HepG2 (cell line): ENCODE results near the gene SEZ6. TPM values are rescaled to one million over a fixed set of nuclear protein-coding genes. Genes with fewer than 3 reads are reported as not detected.
A peak's percentile ranks its signal among the peaks of the same experiment; 100 is the strongest.

Experiments used
- ATAC-seq: fragments of 200-7000 bp; cut with Tn5 transposase; 3 replicates; pipeline ENCODE4 v1.9.1; 2020; ENCODE audit warnings: mild to moderate bottlenecking, moderate library complexity
- BruUV-seq: library from RNA; stranded (reverse); fragments of 400-500 nt; replicated peaks from 2 replicates; lab custom pipeline; 2021; lab: Mats Ljungman, UMichigan
- CTCF ChIA-PET: fragments of 300-600 bp; formaldehyde crosslinking; extraction: SDS; loops from one replicate; lab custom pipeline; 2021; ENCODE audit warnings: low total read pairs, inconsistent platforms, low intra/inter-chr PET ratio; lab: Yijun Ruan, JAX
- POLR2A ChIA-PET: fragments of 350-600 bp; sonication (Branson Sonifier 250); formaldehyde crosslinking; loops from one replicate; lab custom pipeline; 2020; ENCODE audit warnings: antibody characterized with exemption, inconsistent platforms; lab: Yijun Ruan, JAX
- DNase-seq: peaks from one replicate; pipeline ENCODE4 v3.0.0-alpha.2; 2015; ENCODE audit warnings: low spot score
- FAIRE-seq: peaks from 3 replicates; lab custom pipeline; 2011; peaks lifted over from hg19 to GRCh38; lab: Jason Lieb, UNC
- H2AFZ ChIP-seq: one replicate; pipeline ENCODE4 v1.6.1; 2011; ENCODE audit warnings: low read length, inconsistent platforms
- H3K27ac ChIP-seq: fragments of 300-600 bp; 3 replicates; pipeline ENCODE4 v1.8.0; 2011; ENCODE audit warnings: mixed run types, mild to moderate bottlenecking, mixed read lengths, low read length, inconsistent platforms; ENCODE audit not compliant: insufficient read depth; ENCODE audit errors: extremely low read length
- H3K27me3 ChIP-seq, 2 experiments: fragments of 200-600 bp in 1 of 2; 2 replicates in 1 of 2; 3 replicates in 1 of 2; pipeline versions ENCODE4 v1.6.0 to v1.8.0; 2011; ENCODE audit warnings: low read length in 2 of 2, mild to moderate bottlenecking in 2 of 2, moderate library complexity in 2 of 2, inconsistent platforms in 1 of 2; ENCODE audit not compliant: insufficient read depth in 2 of 2, control insufficient read depth in 1 of 2
- H3K36me3 ChIP-seq, 2 experiments: fragments of 200-600 bp in 1 of 2; replicated peaks in 1 of 2; 2 replicates in 1 of 2; 3 replicates in 1 of 2; pipeline versions ENCODE4 v1.5.1 to v1.8.0; 2011; ENCODE audit warnings: low read length in 2 of 2, inconsistent platforms in 1 of 2; ENCODE audit not compliant: insufficient read depth in 2 of 2, control insufficient read depth in 1 of 2
- H3K4me1 ChIP-seq: 2 replicates; pipeline ENCODE4 v1.5.1; 2012; ENCODE audit warnings: low read length, inconsistent platforms; ENCODE audit not compliant: insufficient read depth
- H3K4me2 ChIP-seq: 2 replicates; pipeline ENCODE4 v1.6.0; 2011; ENCODE audit warnings: low read depth, low read length, inconsistent platforms
- H3K4me3 ChIP-seq, 3 experiments: fragments of 200-600 bp in 1 of 3; sonication (generic), shearing (Covaris generic) in 1 of 3; replicated peaks in 1 of 3; 2 replicates each; pipeline ENCODE4 v1.5.1; 2011 to 2016; ENCODE audit warnings: low read length in 3 of 3, inconsistent platforms in 2 of 3, low read depth in 2 of 3, mild to moderate bottlenecking in 2 of 3, control low read depth in 1 of 3, mixed read lengths in 1 of 3; ENCODE audit not compliant: insufficient read depth in 1 of 3
- H3K79me2 ChIP-seq: one replicate; pipeline ENCODE4 v1.6.1; 2011; ENCODE audit warnings: low read length, inconsistent platforms; ENCODE audit not compliant: insufficient read depth
- H3K9ac ChIP-seq: 2 replicates; pipeline ENCODE4 v1.6.0; 2011; ENCODE audit warnings: mild to moderate bottlenecking, low read depth, low read length, inconsistent platforms; ENCODE audit not compliant: insufficient read depth
- H3K9me3 ChIP-seq: 2 replicates; pipeline ENCODE4 v1.5.1; 2012; ENCODE audit warnings: mild to moderate bottlenecking, low read length
- H4K20me1 ChIP-seq: 2 replicates; pipeline ENCODE4 v1.6.0; 2011; ENCODE audit warnings: inconsistent platforms, mild to moderate bottlenecking, low read length, moderate library complexity; ENCODE audit not compliant: insufficient read depth
- ADNP ChIP-seq: sonication (generic); formaldehyde crosslinking; IDR thresholded peaks from 2 replicates; pipeline ENCODE4 v1.4.0; 2020; ENCODE audit warnings: missing genetic modification reagents
- CERS6 ChIP-seq: sonication (generic); formaldehyde crosslinking; IDR thresholded peaks from 2 replicates; pipeline ENCODE4 v1.5.0; 2020; ENCODE audit warnings: missing genetic modification reagents
- FOXM1 ChIP-seq: sonication (generic); formaldehyde crosslinking; IDR thresholded peaks from 2 replicates; pipeline ENCODE4 v1.5.0; 2020; ENCODE audit warnings: missing genetic modification reagents
- MAFK ChIP-seq, 2 experiments: IDR thresholded peaks in 1 of 2; conservative IDR thresholded peaks in 1 of 2; 2 replicates each; pipeline ENCODE4 v1.6.1; 2011; ENCODE audit warnings: improper control_type of control experiment in 2 of 2, low read length in 2 of 2
- MXD4 ChIP-seq: IDR thresholded peaks from 2 replicates; pipeline ENCODE4 v1.6.1; 2016; ENCODE audit warnings: mild to moderate bottlenecking, missing biosample characterization, missing genetic modification reagents
- PAF1 ChIP-seq: IDR thresholded peaks from 2 replicates; pipeline ENCODE4 v1.6.1; 2016; ENCODE audit warnings: missing genetic modification reagents, missing compliant biosample characterization
- PATZ1 ChIP-seq: sonication (generic); formaldehyde crosslinking; IDR thresholded peaks from 2 replicates; pipeline ENCODE4 v1.4.0; 2020; ENCODE audit warnings: missing genetic modification reagents
- ZSCAN9 ChIP-seq: IDR thresholded peaks from 2 replicates; pipeline ENCODE4 v1.6.1; 2016; ENCODE audit warnings: borderline replicate concordance
- WGBS: methylation state at CpG from one replicate; pipeline ENCODE4 v1.1.6; 2017; ENCODE audit warnings: low lambda C conversion rate; 5-methylcytosine and 5-hydroxymethylcytosine counted together
- in situ Hi-C: cut with HindIII; loops from 2 replicates; pipeline ENCODE4 v1.10.0; 2017; ENCODE audit warnings: low pct_unique_long_range_greater_than_20kb; ENCODE audit not compliant: extremely low pct_ligation_motif_present
- intact Hi-C: fragments of 100-400 bp; cut with micrococcal nuclease; formaldehyde crosslinking; loops from one replicate; pipeline ENCODE4 v1.10.0; 2022; ENCODE audit not compliant: unreplicated experiment
- polyA plus RNA-seq, 8 experiments: library from polyadenylated mRNA; depleted of rRNA in 3 of 8; stranded (reverse) in 7 of 8; unstranded in 1 of 8; fragments of >200 nt; fragmentation: Illumina TruSeq in 4 of 8; extraction: Trizol in 4 of 8; gene quantifications; 2 replicates each; pipeline versions ENCODE4 v1.2.1 to v1.2.3, GENCODE V29; 2011 to 2016; ENCODE audit warnings: low read depth in 4 of 8, missing spikeins in 1 of 8, mixed read lengths in 1 of 8; ENCODE audit not compliant: insufficient read depth in 1 of 8
- total RNA-seq, 5 experiments: library from RNA; depleted of rRNA; stranded (reverse); fragments of >200 nt; fragmentation: Illumina TruSeq; extraction: Trizol; gene quantifications; 2 replicates each; pipeline ENCODE4 v1.2.3, GENCODE V29; 2016; ENCODE audit warnings: low read depth in 1 of 5
- TF ChIP-seq, protein P1 (sequence below): sonication (generic); formaldehyde crosslinking; IDR thresholded peaks from 2 replicates; pipeline ENCODE4 v1.4.0; 2020; ENCODE audit warnings: mild to moderate bottlenecking, missing genetic modification reagents, borderline replicate concordance

SEZ6 gene
- total and polyA plus RNA-seq, 2 of the 13 experiments (the other 11 are each of a cell fraction or from before 2014, with no cell fraction given) = not detected

DNA sequence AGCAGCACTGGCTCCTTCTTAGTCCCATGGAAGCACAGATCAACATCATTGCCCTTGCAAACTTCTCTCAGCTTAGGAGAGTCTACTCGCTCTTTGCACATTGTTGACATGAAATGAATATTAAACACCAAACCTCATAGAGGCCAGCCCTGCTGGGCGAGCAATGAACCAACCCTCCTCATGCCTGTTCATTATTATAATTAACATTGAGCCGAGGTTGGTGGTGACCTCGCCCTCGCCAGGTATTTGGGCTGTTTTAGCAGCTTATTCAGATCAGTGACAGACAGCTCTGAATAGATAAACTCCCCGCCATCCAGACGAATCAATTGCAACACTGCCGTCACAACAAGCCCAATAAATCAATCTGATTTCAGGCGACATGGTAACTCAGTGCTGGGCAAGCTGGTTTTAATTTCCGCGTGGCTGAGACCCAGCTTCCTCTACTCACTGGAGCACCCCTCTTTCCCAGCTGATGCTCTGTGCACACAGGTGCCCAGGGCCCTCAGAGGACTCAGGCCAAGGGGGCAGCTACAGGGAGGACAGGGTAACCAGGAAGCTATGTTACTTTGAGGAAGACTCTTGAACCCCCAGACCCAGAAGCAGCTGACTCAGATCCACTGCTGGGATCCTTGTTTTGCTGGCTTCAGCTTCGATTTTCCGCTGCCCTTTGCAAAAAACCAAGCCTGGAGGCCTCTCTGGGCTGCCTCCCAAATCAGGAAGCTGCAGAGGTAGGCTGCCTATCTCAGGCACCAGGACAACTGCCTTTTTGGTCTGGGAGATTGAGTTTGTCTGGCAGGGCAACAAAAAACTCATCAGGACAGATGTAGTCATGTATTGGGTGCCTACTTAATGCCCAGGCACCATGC is 10.7 kb upstream of the SEZ6 start:
- Histone ChIP-seq H2AFZ (no peak overlapping the region), H3K27me3 (peaks cover 1 to 61% of the 10 kb centered on the region in 2 experiments; a peak in 4 of 5 replicates), H3K4me3 (no peak overlapping the region), H3K36me3 (no peaks in the 10 kb centered on the region), H3K9me3 (no peaks in the 10 kb centered on the region), H3K79me2 (no peaks in the 10 kb centered on the region), H4K20me1 (no peaks in the 10 kb centered on the region), H3K9ac (no peak overlapping the region), H3K4me1 (peaks cover 19% of the 10 kb centered on the region), H3K4me2 (no peak overlapping the region), H3K27ac (no peak overlapping the region)
- TF ChIP-seq CERS6 (CRISPR knock-in tag) (no peak), ADNP (no peak), MAFK (conservative IDR thresholded peaks at IDR 0.05 in 1 of 2, IDR thresholded peaks at IDR 0.05 in 1 of 2; ENCODE audit: low read length in 2 of 2) (0 out of 4 replicates have a peak, but pooled peaks of 1 of the 2 experiments have one; percentile 10), PAF1 (CRISPR knock-in tag) (no peak), ZSCAN9 (CRISPR knock-in tag) (no peak), MXD4 (CRISPR knock-in tag) (no peak), FOXM1 (CRISPR knock-in tag) (no peak), PATZ1 (CRISPR knock-in tag) (no peak)
- TF ChIP-seq, protein P1, sequence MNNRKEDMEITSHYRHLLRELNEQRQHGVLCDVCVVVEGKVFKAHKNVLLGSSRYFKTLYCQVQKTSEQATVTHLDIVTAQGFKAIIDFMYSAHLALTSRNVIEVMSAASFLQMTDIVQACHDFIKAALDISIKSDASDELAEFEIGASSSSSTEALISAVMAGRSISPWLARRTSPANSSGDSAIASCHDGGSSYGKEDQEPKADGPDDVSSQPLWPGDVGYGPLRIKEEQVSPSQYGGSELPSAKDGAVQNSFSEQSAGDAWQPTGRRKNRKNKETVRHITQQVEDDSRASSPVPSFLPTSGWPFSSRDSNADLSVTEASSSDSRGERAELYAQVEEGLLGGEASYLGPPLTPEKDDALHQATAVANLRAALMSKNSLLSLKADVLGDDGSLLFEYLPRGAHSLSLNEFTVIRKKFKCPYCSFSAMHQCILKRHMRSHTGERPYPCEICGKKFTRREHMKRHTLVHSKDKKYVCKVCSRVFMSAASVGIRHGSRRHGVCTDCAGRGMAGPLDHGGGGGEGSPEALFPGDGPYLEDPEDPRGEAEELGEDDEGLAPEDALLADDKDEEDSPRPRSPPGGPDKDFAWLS (CRISPR knock-in tag) = no peak
- no TSS peak for BruUV-seq
- FAIRE-seq (no peak), DNase-seq (no peak), ATAC-seq (no peak)
- ChIA-PET POLR2A (no interaction called here), CTCF (no interaction called here)
- in situ Hi-C loops (no loop called here), intact Hi-C loops (loop anchor here (10.0 kb wide), 1 partner anchor 52 kb away; no protein-coding TSS in a partner anchor)
- 13% methylated on average over 7 of the region's 13 CpGs for WGBS
